AG10803 (cell line): ENCODE results near the gene PTPMT1.
A peak's percentile ranks its signal among the peaks of the same experiment; 100 is the strongest.
"Not testable (repeated sequence)": the region's sequence is repeated elsewhere in the genome, so short reads cannot be mapped to it uniquely, and the experiment has no call there.

Source experiments
- DNase-seq: peaks from one replicate; pipeline ENCODE4 v3.0.0; 2010; ENCODE audit warnings: low read depth
- H3K4me3 ChIP-seq: 2 replicates; pipeline ENCODE4 v1.5.1; 2011; ENCODE audit warnings: mild to moderate bottlenecking, low read length, control low read depth
- TF ChIP-seq, protein P1 (sequence below): conservative IDR thresholded peaks from 2 replicates; pipeline ENCODE4 v1.5.1; 2011; ENCODE audit warnings: mild to moderate bottlenecking, low read length, control low read depth, inconsistent platforms

The PTPMT1 gene

DNA sequence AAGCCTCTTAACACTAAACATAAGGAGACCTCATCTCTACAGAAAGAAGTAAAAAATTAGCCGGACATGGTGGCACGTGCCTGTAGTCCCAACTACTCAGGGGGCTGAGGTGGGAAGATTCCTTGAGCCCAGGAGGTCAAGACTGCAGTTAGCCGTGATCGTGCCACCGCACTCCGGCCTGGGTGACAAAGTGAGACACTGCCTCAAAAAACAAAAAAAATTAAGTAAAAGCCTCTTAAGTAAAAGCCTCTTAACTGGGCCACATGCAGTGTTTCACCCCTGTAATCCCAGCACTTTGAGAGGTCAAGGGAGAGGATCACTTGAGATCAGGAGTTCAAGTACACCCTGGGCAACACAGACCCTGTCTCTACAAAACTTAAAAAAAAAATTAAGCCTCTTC is 38.2 kb upstream of the PTPMT1 start:
- H3K4me3 ChIP-seq, result no peak overlapping the region
- TF ChIP-seq, protein P1, sequence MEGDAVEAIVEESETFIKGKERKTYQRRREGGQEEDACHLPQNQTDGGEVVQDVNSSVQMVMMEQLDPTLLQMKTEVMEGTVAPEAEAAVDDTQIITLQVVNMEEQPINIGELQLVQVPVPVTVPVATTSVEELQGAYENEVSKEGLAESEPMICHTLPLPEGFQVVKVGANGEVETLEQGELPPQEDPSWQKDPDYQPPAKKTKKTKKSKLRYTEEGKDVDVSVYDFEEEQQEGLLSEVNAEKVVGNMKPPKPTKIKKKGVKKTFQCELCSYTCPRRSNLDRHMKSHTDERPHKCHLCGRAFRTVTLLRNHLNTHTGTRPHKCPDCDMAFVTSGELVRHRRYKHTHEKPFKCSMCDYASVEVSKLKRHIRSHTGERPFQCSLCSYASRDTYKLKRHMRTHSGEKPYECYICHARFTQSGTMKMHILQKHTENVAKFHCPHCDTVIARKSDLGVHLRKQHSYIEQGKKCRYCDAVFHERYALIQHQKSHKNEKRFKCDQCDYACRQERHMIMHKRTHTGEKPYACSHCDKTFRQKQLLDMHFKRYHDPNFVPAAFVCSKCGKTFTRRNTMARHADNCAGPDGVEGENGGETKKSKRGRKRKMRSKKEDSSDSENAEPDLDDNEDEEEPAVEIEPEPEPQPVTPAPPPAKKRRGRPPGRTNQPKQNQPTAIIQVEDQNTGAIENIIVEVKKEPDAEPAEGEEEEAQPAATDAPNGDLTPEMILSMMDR, result no peak
- no peak for DNase-seq

DNA sequence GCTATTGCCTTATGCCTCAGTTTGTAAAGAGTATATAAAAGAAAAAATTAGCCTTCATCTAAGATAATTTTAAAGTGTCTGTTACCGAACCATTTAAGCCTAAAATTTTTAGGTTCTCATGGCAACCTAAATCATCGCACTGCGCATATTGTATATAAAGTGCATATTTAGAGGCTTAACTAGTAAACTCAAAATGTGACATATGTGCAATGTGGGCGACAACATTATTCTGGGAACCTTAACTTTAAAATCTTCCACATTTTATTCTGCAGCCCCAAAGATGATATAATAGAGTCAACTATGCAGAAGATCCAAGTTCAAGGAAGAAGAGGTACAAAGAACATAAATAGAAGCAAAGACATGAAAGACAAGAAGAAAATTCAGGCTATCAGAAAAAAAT is 35.4 kb upstream of the PTPMT1 start:
- no peak overlapping the region for H3K4me3 ChIP-seq
- TF ChIP-seq, protein P1, result no peak
- no peak for DNase-seq

GRCh38 chr11:47530721-47531120 is 34.7 kb upstream of the PTPMT1 start:
- not testable (repeated sequence) for DNase-seq, H3K4me3 ChIP-seq

DNA sequence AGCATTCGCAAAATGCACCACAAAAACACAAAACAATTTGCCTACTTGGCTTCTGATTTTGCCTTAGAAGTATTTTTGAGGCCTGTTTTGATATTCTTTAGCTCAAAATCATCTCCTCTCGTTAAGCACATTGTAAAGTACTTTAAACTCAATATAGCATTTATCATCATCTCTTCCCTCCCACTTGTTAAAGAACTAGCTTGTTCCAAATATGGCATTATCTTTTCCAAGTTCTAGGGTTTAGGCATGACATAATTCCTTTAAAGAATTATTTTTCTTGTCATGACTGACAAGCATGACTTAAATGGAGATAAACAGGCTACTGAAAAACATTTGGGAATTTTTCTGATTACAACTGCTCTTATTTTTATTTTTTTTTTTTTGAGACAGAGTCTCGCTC is 33.7 kb upstream of the PTPMT1 start:
- TF ChIP-seq, protein P1, result no peak
- no peak for DNase-seq
- H3K4me3 ChIP-seq, result no peak overlapping the region

DNA sequence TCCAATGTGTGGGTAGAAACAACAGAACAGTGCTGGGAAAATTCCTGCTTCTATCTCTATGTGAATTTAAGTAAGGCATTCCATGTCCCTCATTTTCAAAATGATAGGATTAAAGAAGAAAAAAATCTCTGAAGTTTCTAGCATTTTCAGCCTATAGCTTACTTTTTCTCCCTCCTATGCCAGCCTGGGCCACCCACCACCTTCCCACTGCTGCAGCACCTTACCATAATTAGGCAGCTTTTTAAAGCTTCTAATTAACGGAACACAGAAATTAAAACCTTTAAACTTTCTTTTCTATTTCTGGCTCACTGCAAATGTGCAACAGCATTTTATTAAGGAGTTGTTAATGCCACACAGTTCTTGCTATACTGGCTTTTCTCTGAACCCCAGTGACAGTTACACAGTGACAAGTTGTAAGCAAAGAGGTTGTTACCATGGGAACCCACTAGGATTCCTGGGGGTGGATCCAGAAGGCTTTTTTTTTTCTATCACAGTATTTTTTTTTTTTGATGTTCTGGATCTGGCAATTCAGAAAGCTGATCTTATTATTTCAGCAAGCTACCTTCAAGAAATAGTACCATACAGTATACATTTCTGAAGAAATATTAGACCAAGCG is 32.7 kb upstream of the PTPMT1 start:
- no peak for DNase-seq

DNA sequence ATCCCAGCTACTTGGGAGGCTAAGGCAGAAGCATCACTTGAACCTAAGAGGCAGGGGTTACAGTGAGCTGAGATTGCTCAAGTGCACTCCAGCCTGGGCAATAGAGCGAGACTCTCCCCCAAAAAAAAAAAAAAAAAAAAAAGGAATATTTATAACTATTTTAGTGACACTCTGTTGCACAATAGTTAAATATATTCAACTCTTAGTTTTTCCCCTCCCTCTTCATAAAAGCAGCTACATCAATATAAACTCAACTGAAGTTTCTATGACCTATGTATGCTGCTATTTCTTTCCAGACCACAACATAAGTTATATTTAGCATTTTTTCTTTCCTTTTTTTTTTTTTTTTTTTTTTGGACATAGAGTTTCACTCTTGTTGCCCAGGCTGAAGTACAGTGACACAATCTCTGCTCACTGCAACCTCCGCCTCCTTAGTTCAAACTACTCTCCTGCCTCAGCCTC is 31.7 kb upstream of the PTPMT1 start:
- H3K4me3 ChIP-seq, result no peak overlapping the region
- TF ChIP-seq, protein P1, result no peak
- peak; percentile 91 for DNase-seq

More for the DNA sequence above, 32.7 kb upstream of the PTPMT1 start:
- TF ChIP-seq, protein P1, result no peak
- H3K4me3 ChIP-seq, result no peak overlapping the region

- TF ChIP-seq, protein P1, result no peak
- DNase-seq, result no peak
- no peak overlapping the region for H3K4me3 ChIP-seq
These were observed 30.6 kb upstream of the PTPMT1 start for GRCh38 chr11:47534704-47535251.

GRCh38 chr11:47536915-47537314 is 28.5 kb upstream of the PTPMT1 start:
- DNase-seq, result no peak
- TF ChIP-seq, protein P1, result no peak
- H3K4me3 ChIP-seq, result no peak overlapping the region
